K562 (cell line): Measurements from ENCODE around the gene PRXL2B. TPM values are rescaled to one million over a fixed set of nuclear protein-coding genes. Genes with fewer than 3 reads are reported as not detected.

Experiments used
- ATAC-seq: fragments of 200-7000 bp; cut with Tn5 transposase; 3 replicates; pipeline ENCODE4 v1.9.1; 2020; ENCODE audit warnings: moderate library complexity
- BruUV-seq: library from RNA; stranded (reverse); fragments of 400-500 nt; replicated peaks from 2 replicates; lab custom pipeline; 2021; lab: Mats Ljungman, UMichigan
- CTCF ChIA-PET: fragments of 300-600 bp; formaldehyde crosslinking; extraction: SDS; loops from one replicate; lab custom pipeline; 2021; ENCODE audit warnings: low intra/inter-chr PET ratio; lab: Yijun Ruan, JAX
- POLR2A ChIA-PET: fragments of 300-600, 350-650 bp; sonication (Branson Sonifier 250); formaldehyde crosslinking; extraction: SDS; loops from one replicate; lab custom pipeline; 2021; ENCODE audit warnings: antibody characterized with exemption, inconsistent platforms; lab: Yijun Ruan, JAX
- DNase-seq, 4 experiments: peaks; one replicate each; pipeline versions ENCODE4 v3.0.0 to v3.0.0-alpha.2; 2011 to 2018; ENCODE audit warnings: low spot score in 3 of 4, mixed read lengths in 3 of 4; ENCODE audit errors: extremely low read depth in 1 of 4
- FAIRE-seq: peaks from 2 replicates; lab custom pipeline; 2011; peaks lifted over from hg19 to GRCh38; lab: Jason Lieb, UNC
- H2AFZ ChIP-seq: 2 replicates; pipeline ENCODE4 v1.6.0; 2011; ENCODE audit warnings: low read depth, low read length, control low read depth, inconsistent platforms
- H3K27ac ChIP-seq: fragments of 200-600 bp; 3 replicates; pipeline ENCODE4 v1.8.0; 2011; ENCODE audit warnings: low read depth, mild to moderate bottlenecking, control low read depth, inconsistent platforms, low read length, moderate library complexity, mixed read lengths; ENCODE audit errors: extremely low read depth
- H3K27me3 ChIP-seq, 2 experiments: fragments of 300-600 bp in 1 of 2; 2 replicates in 1 of 2; 3 replicates in 1 of 2; pipeline versions ENCODE4 v1.6.0 to v1.8.0; 2011; ENCODE audit warnings: inconsistent platforms in 2 of 2, low read length in 2 of 2, mild to moderate bottlenecking in 1 of 2, mixed read lengths in 1 of 2, moderate library complexity in 1 of 2; ENCODE audit not compliant: control insufficient read depth in 2 of 2, insufficient read depth in 2 of 2
- H3K36me3 ChIP-seq: fragments of 300-600 bp; 3 replicates; pipeline ENCODE4 v1.8.0; 2011; ENCODE audit warnings: mild to moderate bottlenecking, low read length, inconsistent platforms; ENCODE audit not compliant: control insufficient read depth, insufficient read depth
- H3K4me1 ChIP-seq, 2 experiments: fragments of 200-600 bp in 1 of 2; replicated peaks in 1 of 2; 2 replicates in 1 of 2; 3 replicates in 1 of 2; pipeline versions ENCODE4 v1.5.1 to v1.8.0; 2011; ENCODE audit warnings: inconsistent platforms in 2 of 2, low read length in 2 of 2, mild to moderate bottlenecking in 1 of 2, mixed read lengths in 1 of 2, moderate library complexity in 1 of 2; ENCODE audit not compliant: control insufficient read depth in 2 of 2, insufficient read depth in 2 of 2
- H3K4me2 ChIP-seq: 2 replicates; pipeline ENCODE4 v1.6.1; 2011; ENCODE audit warnings: low read length, control low read depth, inconsistent platforms, mixed read lengths; ENCODE audit not compliant: insufficient read depth
- H3K4me3 ChIP-seq: fragments of 200-600 bp; sonication (generic), shearing (Covaris generic); 2 replicates; pipeline ENCODE4 v1.5.1; 2016; ENCODE audit warnings: control low read depth, inconsistent platforms
- H3K79me2 ChIP-seq: fragments of 200-600 bp; 3 replicates; pipeline ENCODE4 v1.8.0; 2011; ENCODE audit warnings: low read length, inconsistent platforms; ENCODE audit not compliant: control insufficient read depth, insufficient read depth
- H3K9ac ChIP-seq, 2 experiments: 2 replicates each; pipeline versions ENCODE4 v1.6.0 to v1.6.1; 2011; ENCODE audit warnings: low read depth in 2 of 2, low read length in 2 of 2, control low read depth in 1 of 2, inconsistent platforms in 1 of 2, mild to moderate bottlenecking in 1 of 2, mixed read lengths in 1 of 2; ENCODE audit not compliant: insufficient read depth in 1 of 2
- H3K9me1 ChIP-seq: one replicate; pipeline ENCODE4 v1.6.0; 2011; ENCODE audit warnings: inconsistent platforms, mild to moderate bottlenecking, low read length, moderate library complexity; ENCODE audit not compliant: control insufficient read depth, insufficient read depth
- H3K9me3 ChIP-seq: replicated peaks from 2 replicates; pipeline ENCODE4 v1.5.1; 2011; ENCODE audit warnings: low read depth, low read length, inconsistent platforms; ENCODE audit not compliant: control insufficient read depth, insufficient read depth
- H4K20me1 ChIP-seq: replicated peaks from 2 replicates; pipeline ENCODE4 v1.6.1; 2011; ENCODE audit warnings: low read length, inconsistent platforms, mixed read lengths; ENCODE audit not compliant: control insufficient read depth, insufficient read depth
- NUFIP1 ChIP-seq: fragments of 450-650 bp; IDR thresholded peaks from 2 replicates; pipeline ENCODE4 v1.6.1; 2018; ENCODE audit not compliant: partially characterized antibody
- RBBP5 ChIP-seq: fragments of 200-600 bp; sonication (generic); IDR thresholded peaks from 2 replicates; pipeline ENCODE4 v1.6.1; 2012; ENCODE audit warnings: borderline replicate concordance, mild to moderate bottlenecking, low read length, control low read depth, inconsistent platforms; ENCODE audit not compliant: insufficient read depth, poor library complexity, severe bottlenecking
- SMARCA4 ChIP-seq: fragments of 450-650 bp; IDR thresholded peaks from 2 replicates; pipeline ENCODE4 v1.6.1; 2016
- SRSF1 ChIP-seq: fragments of 200-400 bp; formaldehyde crosslinking; IDR thresholded peaks from 2 replicates; pipeline ENCODE4 v1.6.1; 2017; ENCODE audit warnings: mild to moderate bottlenecking, low read depth, low read length, moderate library complexity
- TBP ChIP-seq: optimal IDR thresholded peaks from 2 replicates; pipeline ENCODE3; 2011; ENCODE audit warnings: low read depth, low read length, improper control_type of control experiment
- ZC3H11A ChIP-seq: IDR thresholded peaks from 2 replicates; pipeline ENCODE4 v1.6.1; 2012; ENCODE audit warnings: low read depth, low read length, improper control_type of control experiment
- ZNF445 ChIP-seq: fragments of 250-450 bp; sonication (Bioruptor Pico); IDR thresholded peaks from 2 replicates; pipeline ENCODE4 v1.4.0; 2020; ENCODE audit warnings: low read depth, mild to moderate bottlenecking, moderate library complexity
- ZNF707 ChIP-seq: fragments of 250-450 bp; sonication (Bioruptor Pico); conservative IDR thresholded peaks from 2 replicates; pipeline ENCODE4 v1.8.0; 2022; ENCODE audit warnings: inconsistent platforms, mild to moderate bottlenecking, moderate library complexity
- ZNF76 ChIP-seq: fragments of 250-450 bp; sonication (Bioruptor Pico); IDR thresholded peaks from 2 replicates; pipeline ENCODE4 v1.4.0; 2020; ENCODE audit warnings: mild to moderate bottlenecking, moderate library complexity, borderline replicate concordance
- WGBS: fragments of 100-300 bp; shearing (Covaris generic); methylation state at CpG from one replicate; pipeline ENCODE4 v1.1.6; 2016; ENCODE audit warnings: low coverage, mixed read lengths; ENCODE audit not compliant: insufficient coverage; ENCODE audit errors: missing lambda C conversion rate; 5-methylcytosine and 5-hydroxymethylcytosine counted together
- in situ Hi-C: fragments of 300-500 bp; cut with MboI; formaldehyde crosslinking; loops from 4 replicates; pipeline ENCODE4 v1.15.0; 2018; ENCODE audit warnings: inconsistent platforms, mixed read lengths
- intact Hi-C: fragments of 100-400 bp; cut with micrococcal nuclease; formaldehyde crosslinking; loops from 2 replicates; pipeline ENCODE4 v1.14.2; 2022
- polyA plus RNA-seq, 8 experiments: library from polyadenylated mRNA; depleted of rRNA in 4 of 8; stranded (reverse) in 5 of 8; unstranded in 3 of 8; fragments of >200 nt; fragmentation: Nextera tagmentation in 2 of 8; fragmentation: Illumina TruSeq in 1 of 8; extraction: Ambion mirVana in 2 of 8; extraction: Trizol in 1 of 8; gene quantifications; 2 replicates each; pipeline versions ENCODE4 v1.2.1 to v1.2.3, GENCODE V29; 2011 to 2014; ENCODE audit warnings: inconsistent platforms in 1 of 8, missing spikeins in 1 of 8
- total RNA-seq, 7 experiments: library from RNA; depleted of rRNA in 6 of 7; stranded (reverse); fragments of >200 nt in 6 of 7; fragmentation: Illumina TruSeq in 2 of 7; extraction: Trizol in 2 of 7; gene quantifications; 2 replicates each; pipeline versions ENCODE4 v1.2.1 to v1.2.3, GENCODE V29; 2011 to 2021; ENCODE audit warnings: low replicate concordance in 1 of 7

Gene PRXL2B
- total and polyA plus RNA-seq, 9 of the 15 experiments (the other 6 are each of a cell fraction or from before 2014, with no cell fraction given), result 0.99 to 25.3 (median 11.8) TPM

GRCh38 chr1:2631136-2632050 is 44.8 kb downstream of the PRXL2B start:
- Histone ChIP-seq H3K79me2 (no peaks in the 10 kb centered on the region), H3K27me3 (peaks cover 0 to 8% of the 10 kb centered on the region in 2 experiments; a peak in 2 of 5 replicates), H2AFZ (no peak overlapping the region), H3K9me1 (no peaks in the 10 kb centered on the region), H3K9me3 (peaks cover 10% of the 10 kb centered on the region), H3K36me3 (no peaks in the 10 kb centered on the region), H3K4me1 (peaks cover 0 to 17% of the 10 kb centered on the region in 2 experiments; a peak in 1 of 5 replicates), H3K4me3 (no peak overlapping the region), H3K27ac (no peak overlapping the region), H4K20me1 (no peaks in the 10 kb centered on the region), H3K4me2 (no peak overlapping the region), H3K9ac (no peak overlapping the region)
- WGBS, result 23% methylated on average over 23 of the region's 24 CpGs
- ATAC-seq (no peak), DNase-seq (no peak), FAIRE-seq (no peak)
- ChIA-PET POLR2A (no interaction called here), CTCF (no interaction called here)
- no peak for TF ChIP-seq ZNF76 (CRISPR knock-in tag)
- TF ChIP-seq RBBP5, result no peak
- no peak for TF ChIP-seq SMARCA4
- no peak for TF ChIP-seq NUFIP1
- no peak for TF ChIP-seq ZC3H11A
- TF ChIP-seq ZNF445 (CRISPR knock-in tag), result no peak
- no peak for TF ChIP-seq ZNF707
- no peak for TF ChIP-seq SRSF1
- TF ChIP-seq TBP, result no peak
- intact Hi-C loops, result no loop called here
- BruUV-seq, result no TSS peak
- in situ Hi-C loops, result loop anchor here (10.0 kb wide), 1 partner anchor 217 kb away; the partner anchor contains the start of gene PEX10
